ENCODE measurements around the gene PPP2R5C.
"Not testable (repeated sequence)": the region's sequence is repeated elsewhere in the genome, so short reads cannot be mapped to it uniquely, and the experiment has no call there.

Gene PPP2R5C

DNA sequence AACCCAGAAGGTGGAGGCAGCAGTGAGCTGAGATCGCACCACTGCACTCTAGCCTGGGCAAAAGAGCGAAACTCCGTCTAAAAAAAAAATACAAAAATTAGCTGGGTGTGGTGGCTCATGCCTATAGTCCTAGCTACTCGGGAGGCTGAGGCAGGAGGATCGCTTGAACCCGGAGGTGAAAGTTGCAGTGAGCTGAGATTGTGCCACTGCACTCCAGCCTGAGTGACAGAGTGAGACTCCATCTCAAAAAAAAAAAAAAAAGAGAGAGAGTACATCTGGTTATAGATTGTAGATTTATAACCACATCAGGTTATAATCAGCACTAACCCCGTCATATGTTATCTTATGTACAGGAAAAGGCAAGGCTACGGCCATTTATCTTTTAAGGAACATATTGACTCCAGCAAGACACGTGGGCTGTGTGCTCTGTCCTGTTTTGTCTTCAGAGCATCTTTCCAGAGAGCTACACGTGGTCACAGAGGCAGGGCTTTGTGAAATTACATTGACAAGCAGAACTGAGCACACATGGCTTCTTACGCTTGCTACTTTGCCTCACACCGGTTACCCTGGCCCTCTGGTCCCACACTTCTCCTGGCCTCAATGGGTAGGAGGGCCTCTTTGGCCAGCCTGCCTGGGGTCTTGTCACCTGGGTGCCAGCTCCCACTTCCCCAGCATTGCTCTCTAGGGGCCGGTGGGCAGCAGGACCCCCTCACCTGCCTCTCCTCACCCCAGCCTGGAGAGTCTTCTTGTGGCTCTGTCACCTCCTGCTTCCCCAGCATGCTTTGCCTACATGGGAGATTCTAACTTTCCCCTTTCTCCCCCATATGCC is 196.1 kb downstream of the PPP2R5C start:
- DNase-seq = no peak

DNA sequence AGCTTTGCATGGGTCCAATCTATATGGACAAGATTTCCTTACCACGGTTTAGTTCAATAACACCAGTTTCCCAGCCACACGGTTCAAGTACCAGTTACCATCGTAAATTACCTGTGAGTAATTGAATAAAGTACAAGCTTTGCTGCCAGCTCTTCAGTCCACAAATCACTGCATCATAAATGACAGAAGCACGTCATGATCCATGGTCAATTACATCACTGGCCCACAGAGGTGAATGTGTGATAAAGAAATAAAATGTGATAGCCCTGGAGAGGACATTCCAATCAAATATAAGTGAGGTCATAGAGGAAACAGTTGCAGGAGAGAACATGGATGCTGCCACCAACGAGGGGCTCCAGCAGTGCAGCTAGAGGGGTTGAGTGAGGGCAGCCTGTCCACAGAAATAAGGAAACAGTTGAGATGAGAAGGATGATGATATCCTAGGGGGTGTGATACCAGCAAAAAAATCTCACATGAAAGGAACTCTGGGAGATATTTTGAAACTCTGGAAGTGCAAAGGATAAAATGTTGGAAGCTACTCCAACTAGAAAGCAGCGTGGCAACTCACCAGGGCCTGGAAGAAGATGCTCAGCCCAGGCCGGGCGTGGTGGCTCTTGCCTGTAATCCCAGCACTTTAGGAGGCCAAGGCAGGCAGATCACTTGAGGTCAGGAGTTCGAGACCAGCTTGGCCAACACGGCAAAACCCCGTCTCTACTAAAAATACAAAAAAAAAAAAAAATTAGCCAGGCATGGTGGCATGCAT is 197.1 kb downstream of the PPP2R5C start:
- no peak for DNase-seq

DNA sequence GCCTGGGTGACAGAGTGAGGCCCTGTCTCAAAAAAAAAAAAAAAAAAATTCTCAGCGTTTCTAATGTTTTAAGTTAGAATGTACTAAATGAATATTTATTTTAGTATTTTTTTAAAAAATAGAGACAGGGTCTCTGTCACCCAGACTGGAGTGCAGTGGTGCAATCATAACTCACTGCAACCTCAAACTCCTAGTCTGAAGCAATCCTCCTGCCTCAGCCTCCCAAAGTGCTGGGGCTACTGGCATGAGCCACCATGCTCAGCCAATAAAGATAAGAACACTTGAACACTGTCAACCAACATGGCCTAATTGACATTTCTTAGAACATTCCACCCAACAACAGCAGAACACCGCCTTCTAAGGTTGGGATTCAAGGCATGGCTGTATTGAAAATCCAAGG is 197.8 kb downstream of the PPP2R5C start:
- DNase-seq = no peak

DNA sequence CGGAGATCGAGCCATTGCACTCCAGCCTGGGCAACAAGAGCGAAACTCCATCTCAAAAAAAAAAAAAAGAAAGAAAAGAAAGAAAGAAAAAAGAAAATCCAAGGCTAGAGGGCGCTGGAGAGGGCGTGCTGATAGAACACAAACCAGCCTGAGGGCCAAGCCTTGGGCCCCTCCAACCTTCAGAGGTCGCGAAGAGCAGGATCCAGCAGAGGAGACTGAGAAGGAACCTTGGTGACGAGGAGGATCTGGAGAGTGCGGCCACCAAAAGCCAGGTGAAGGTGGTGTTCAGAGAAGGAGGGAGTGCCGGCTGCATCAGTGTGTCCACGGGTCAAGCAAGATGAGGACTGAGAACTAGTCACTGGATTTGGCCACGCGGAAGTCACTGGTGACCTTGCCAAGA is 198.7 kb downstream of the PPP2R5C start:
- no peak for DNase-seq

DNA sequence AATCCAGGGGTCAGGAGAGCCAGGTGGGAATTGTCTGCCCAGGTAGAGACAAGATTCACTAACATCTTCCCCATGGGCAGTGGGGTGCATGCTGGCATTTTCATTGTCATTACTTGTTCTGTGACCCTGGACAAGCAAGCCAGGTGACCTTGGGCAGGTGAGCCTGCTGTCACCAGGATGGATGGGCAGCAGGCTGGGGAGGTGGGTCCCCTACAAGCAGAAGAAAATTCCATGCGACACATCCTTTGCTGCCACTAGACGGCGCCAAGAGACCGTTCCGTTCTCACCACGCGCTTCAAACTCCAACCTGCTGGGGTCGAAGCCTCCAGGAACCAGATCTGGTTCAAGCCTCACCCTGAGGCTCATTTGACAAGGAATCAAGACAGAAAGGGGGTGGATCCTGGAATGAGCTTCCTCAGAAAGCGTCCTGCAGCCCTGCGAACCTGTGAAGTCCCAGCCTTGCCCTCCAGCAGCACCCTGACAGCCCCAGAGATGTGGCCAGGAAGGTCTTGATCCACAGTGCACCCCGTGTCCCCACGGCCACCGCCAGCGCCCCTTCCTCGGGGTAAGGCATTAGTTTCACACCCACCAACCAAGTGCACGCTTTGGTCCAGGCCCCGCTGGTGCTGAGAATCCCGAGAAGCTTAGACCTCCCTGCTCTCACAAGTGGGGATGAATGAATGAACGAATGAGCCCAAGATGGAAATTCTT is 199.7 kb downstream of the PPP2R5C start:
- DNase-seq = peak; percentile 51

DNA sequence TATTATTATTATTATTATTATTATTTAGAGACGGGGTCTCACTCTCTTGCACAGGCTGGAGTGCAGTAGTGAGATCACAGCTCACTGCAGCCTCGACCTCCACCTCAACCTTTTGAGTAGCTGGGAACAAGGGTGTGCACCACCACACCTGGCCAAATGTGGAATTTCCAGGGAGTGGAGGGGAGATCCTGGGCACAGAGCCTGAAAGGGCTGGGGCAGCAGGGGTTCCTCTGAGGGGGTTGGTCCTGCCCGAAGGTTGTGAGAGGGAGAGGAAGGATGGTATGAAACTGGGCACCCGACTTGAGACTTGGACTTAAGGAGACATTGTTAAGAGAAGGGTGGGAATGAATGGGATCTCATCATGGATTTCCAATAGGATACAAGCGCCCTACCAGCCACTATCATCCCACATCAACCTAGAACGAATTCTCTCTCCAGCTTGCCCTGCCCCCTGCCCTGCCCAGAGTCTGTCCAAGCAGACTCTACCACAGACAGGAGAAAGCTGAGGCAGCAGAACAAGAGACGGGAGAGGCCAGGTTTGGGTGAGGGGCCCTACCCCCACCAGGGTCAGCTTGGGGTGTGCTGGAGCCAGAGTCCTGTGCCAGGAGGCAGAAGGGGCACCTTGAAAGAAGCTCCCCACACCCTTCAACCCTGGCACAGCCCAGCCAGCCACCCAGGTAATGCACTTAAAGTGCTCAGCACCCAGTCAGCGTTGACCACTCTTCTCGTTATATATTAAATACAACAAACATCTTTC is 200.4 kb downstream of the PPP2R5C start:
- no peak for DNase-seq

DNA sequence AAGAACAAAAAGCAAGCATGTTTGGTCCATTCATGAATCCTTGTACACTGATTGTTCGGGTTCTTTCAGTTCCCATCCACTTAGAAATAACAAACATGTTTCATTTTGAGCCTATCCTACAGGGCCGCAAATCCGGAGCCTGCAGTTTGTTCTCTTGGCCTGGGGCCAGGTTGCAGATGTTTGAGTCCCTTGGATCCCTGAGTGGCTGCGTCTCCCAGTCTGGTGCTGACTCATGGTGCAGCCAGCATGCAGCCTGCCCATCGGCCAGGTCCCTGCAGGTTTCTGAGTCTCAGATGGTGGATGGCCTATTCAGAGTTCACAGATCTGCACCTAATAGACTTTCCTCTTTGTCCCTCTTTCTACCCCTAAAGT is 201.0 kb downstream of the PPP2R5C start:
- peak; percentile 78 for DNase-seq

DNA sequence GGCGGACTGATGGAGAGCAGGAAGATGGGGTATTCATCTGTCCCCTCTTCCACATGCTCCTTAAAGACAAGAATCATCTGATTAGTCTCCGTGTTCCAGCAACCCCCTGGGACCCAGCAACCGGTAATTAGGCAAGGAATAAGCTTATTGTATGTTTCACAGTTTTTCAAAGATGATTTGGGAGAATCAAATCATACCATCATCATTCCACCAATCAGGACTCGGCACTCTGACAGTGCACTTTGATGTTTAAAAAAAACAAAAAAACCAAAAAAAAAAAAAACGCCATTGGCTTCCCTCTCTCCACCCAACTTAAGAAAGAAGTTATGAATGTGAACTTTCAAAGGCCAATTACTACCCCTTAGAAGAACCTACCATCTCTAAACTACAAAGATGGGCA is 201.5 kb downstream of the PPP2R5C start:
- DNase-seq = no peak

DNA sequence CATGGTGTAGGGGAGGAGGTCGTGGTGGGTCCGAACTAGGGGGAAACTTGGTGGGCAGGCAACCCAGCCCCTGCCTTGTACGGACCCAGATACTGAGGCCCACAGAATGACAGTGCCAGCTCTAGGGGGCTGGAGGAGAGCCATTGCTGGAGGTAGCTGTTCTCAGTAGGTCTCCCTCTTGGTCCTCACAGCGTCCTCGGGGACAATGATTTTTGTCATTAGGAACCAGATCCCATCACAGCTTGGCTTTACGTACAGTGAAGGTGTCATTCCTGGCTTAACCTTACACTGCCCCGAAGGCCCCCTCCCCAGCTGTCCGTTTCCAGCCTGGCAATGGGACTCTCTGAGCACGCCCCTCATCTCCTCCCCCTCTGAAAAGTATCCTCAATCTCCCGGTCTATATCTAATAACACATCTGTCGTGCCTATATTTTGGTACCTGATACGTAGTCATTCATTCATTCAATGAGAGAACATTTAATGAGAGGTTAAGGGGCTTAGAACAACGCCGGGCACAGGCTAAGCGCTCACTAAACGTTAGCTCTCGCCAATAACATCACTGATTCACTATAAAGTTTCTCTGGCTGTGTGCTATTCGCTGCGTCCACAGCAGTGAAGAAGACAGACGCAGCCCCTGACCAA is 202.3 kb downstream of the PPP2R5C start:
- DNase-seq = no peak

DNA sequence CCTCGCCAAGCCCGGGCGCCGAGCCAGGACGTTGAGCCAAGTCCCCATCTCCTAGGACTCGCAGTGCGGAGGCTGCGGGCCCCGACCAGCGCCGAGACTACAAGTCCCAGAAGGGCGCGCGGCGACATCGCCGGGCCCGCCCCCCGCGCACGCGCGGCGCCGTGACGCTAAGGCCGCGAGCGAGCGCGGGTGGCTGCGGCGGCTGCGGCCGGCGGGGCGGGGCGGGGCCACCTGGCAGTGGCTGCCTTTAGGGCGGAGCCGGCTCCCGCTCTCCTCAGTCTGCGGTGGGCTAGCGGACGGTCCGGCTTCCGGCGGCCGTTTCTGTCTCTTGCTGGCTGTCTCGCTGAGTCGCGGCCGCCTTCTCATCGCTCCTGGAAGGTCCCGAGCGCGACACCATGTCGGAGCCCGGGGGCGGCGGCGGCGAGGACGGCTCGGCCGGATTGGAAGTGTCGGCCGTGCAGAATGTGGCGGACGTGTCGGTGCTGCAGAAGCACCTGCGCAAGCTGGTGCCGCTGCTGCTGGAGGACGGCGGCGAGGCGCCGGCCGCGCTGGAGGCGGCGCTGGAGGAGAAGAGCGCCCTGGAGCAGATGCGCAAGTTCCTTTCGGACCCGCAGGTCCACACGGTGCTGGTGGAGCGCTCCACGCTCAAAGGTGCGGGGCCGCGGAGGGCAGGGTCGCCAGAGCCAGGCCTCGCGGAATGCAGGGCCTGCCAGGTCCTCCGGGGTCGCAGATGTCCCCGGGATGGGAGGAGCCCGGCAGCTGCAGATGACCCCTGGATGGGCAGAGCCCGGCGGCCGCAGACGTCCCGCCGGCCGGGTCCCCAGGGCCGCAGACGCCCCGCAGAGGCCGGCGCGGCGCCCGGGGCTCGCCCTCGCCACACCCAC is 203.0 kb downstream of the PPP2R5C start, which contains the start of gene DYNC1H1:
DYNC1H1 (plus strand) TSS at position 277 of the 884 bp plus-strand sequence; CDS start at position 396, 119 bp downstream.
- peak; percentile 81 for DNase-seq

DNA sequence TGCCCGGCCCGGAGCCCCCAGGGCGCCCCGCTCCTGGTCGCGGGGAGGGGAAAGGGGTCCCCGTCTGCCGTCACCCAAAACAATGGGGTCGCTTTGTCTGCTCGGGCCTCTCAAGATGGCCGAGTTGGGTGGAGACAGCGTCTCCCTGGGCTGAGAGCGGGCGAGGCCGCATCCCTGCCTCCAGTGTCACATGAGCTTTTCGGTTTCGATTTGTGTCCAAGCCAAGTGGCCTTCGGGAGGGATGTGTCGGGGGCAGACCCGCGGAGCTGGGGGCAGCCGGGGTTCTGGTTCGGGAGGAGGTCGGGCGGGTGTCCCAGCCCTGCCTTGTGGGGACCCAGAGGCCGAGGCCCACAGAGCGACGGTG is 203.7 kb downstream of the PPP2R5C start:
- no peak for DNase-seq

DNA sequence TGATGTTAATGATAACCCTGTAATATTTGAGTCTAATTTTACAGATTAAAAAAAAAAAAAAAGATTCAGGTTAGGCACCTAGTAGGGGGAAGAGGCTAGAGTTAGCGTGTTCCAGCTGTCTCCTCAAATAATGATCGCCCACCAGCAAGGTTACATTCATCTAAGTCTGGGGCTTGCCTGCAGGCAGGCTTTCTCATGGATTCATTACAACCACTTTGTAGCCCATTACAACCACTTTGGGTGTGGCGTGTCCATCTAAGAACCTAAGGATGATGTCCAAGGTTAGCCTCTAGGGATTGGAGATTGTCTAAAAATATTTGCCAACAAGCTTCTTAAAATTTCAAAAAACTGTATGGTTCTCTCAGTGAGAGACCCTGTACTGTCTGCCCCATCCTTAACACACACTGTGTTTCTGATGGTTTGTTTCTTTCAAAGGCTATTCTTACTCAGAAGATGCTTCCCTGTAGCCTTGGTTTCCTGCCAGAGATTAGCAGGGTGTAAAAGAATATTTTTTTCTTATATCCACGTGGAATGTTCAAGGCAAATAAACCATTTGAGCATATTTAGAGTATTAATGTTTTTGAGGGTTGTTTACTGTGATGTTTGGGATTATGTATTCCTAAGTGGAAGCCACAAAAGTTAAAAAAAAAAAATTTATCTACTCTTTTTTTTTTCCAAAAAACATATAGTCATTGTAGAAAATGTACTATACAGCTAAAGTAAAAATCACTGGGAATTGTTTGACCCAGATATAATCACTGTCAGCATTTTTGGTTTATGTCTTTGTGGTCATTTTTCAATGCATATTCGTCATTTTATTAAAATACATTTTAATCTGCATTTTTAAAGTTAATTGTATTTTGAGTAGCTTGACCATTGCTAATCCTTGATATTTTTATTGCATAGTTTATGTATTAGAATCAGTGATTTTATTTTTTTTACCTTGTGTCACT is 204.5 kb downstream of the PPP2R5C start:
- no peak for DNase-seq

DNA sequence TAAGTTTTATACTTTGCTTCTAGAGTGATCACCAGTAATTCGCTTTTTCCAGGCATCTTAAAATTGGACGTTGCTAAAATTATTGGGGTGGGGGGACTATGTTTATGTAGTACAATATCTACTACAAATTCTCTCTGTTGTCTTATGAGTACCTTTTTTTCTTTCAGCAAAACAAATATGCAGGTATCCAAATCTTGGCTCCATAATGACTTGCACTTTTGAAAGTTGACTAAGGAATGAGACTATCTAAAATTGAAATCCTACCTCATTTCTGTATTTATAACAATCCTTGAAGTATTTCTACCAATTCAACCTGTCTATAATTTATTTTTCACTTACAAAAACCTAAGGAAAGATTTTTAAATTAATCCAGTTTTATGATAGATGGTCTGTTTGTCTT is 205.2 kb downstream of the PPP2R5C start:
- no peak for DNase-seq

DNA sequence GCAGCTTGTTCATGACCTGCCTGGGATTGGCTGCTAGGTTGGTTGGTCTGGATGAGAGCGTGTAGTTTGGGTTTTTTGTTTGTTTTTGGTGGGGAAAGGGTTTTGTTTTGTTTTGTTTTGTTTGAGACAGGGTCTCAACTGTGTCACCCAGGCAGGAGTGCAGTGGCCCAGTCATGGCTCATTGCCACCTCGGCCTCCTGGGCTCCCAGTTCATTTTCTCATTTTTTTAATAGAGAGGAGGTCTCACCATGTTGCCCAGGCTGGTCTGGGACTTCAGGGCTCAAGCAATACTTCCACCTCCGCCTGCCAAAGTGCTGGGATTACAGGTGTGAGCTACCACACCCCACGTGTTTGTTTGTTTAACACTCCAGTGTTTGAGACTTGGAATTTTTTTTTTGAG is 206.7 kb downstream of the PPP2R5C start:
- DNase-seq = no peak

DNA sequence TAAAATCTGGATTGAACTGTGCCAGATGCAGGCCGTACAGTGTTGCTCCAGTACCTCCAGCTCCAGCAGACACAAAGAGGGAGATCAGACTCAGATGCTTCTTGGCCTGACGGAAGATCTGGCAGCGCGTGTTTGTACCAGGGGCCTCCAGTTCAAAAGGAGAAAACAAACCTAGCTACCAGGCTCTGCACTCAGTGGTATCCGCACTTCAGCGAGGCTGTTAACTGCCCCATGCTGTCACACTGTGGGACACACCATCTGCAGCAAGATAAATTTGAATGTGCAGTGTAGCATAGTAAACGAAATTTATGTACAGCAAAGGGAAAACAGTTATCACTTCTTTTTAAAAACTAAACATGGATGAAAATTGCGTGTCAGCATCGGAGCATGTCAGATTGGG is 208.0 kb downstream of the PPP2R5C start:
- DNase-seq = no peak

DNA sequence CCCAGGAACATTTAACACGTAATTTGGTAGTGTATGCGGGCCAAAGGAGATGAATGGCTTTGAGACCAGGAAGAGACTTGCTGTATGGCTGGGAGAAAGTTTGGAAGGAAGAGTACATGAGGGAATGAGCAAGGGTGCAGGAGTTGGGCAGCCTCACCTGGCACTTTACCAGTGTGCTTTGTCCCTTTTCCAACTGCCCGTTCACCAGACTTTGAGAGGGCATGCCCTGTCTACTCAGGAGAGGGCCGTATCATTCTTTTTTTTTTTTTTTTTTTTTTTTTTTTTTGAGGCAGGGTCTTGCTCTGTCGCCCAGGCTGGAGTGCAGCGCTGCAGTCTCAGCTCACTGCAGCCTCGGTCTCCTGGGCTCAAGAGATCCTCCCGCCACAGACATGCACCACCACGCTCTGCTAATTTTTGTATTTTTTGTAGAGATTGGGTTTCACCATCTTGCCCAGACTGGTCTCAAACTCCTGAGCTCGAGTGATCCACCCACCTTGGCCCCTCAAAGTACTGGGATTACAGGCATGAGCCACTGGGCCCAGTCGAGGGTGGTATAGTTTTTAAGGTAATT is 209.4 kb downstream of the PPP2R5C start:
- no peak for DNase-seq

DNA sequence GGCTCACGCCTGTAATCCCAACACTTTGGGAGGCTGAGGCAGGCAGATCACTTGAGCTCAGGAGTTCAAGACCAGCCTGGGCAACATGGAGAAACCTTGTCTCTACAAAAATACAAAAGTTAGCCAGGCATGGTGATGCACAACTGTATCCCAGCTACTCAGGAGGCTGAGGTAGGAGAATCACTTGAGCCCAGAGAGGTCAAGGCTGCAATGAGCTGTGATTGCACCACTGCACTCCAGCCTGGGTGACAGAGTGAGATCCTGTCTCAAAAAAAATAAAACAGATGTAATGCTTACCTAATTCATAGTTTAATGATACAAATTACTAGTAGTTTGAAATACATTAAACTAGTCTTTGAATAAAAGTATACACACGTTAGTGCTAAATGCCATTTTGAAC is 209.9 kb downstream of the PPP2R5C start:
- DNase-seq = not testable (repeated sequence)

DNA sequence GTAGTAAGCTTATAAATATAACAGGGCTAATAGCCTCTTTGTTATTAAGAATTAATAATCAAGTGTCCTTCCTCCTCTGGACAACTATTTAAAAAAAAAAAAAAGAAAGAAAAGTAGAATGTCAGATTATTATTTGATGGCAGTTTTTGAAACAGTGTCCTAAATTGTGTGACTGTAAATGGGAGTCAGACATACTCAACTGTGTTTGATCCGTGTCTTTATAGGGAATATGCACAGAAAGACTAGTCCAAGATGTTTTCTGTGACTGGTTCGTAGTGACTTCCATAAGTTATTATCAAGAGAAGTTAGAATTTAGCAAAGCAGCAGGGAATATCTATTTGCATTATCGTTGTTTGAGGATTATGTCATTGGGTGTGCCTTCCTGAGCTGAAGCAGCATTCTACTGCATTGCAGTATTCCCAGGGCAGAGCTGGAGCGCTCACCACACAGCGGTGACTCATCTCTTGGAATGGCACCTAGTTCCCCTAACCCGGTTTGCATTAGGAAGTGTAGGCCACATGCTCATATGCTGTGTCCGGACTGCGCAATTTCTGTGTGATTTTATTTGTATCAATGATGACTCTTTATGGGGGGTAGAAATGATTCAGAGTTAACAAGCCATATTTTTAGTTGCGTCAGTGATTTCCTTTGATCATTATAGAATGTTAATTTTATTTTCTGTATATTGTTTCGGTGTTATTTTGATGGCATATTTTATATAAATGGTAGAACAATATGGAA is 210.8 kb downstream of the PPP2R5C start:
- peak; percentile 15 for DNase-seq

DNA sequence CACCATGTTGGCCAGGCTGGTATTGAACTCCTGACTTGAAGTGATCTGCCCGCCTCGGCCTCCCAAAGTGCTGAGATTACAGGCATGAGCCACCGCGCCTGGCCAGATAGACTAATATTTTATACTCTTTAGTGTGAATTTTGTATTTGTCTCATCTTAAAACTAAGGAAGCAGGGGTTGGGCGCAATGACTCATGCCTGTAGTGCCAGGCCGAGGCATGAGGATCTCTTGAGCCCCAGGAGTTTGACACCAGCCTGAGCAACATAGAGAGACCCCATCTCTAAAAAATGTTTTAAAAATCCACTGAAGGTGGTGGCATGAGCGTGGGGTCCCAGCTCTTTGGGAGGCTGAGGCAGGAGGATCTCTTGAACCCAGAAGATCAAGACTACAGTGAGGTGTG is 211.8 kb downstream of the PPP2R5C start:
- no peak for DNase-seq
